Fibroblast of lung (primary cell): ENCODE results near the gene CSNK1D.
"Not testable (repeated sequence)": the region's sequence is repeated elsewhere in the genome, so short reads cannot be mapped to it uniquely, and the experiment has no call there.

Experiments
- EZH2 ChIP-seq: IDR thresholded peaks from 2 replicates; pipeline ENCODE4 v1.5.1; 2012; ENCODE audit warnings: low read length, control low read depth, mild to moderate bottlenecking; ENCODE audit errors: missing control alignments
- TF ChIP-seq, protein P1 (sequence below), 2 donors: IDR thresholded peaks in 1 of 2; conservative IDR thresholded peaks in 1 of 2; 1 replicate in 1 of 2; 2 replicates in 1 of 2; pipeline ENCODE4 v1.5.1; 2011 to 2012; ENCODE audit warnings: low read length in 2 of 2, control low read depth in 1 of 2, inconsistent platforms in 1 of 2, low read depth in 1 of 2, mild to moderate bottlenecking in 1 of 2

DNA sequence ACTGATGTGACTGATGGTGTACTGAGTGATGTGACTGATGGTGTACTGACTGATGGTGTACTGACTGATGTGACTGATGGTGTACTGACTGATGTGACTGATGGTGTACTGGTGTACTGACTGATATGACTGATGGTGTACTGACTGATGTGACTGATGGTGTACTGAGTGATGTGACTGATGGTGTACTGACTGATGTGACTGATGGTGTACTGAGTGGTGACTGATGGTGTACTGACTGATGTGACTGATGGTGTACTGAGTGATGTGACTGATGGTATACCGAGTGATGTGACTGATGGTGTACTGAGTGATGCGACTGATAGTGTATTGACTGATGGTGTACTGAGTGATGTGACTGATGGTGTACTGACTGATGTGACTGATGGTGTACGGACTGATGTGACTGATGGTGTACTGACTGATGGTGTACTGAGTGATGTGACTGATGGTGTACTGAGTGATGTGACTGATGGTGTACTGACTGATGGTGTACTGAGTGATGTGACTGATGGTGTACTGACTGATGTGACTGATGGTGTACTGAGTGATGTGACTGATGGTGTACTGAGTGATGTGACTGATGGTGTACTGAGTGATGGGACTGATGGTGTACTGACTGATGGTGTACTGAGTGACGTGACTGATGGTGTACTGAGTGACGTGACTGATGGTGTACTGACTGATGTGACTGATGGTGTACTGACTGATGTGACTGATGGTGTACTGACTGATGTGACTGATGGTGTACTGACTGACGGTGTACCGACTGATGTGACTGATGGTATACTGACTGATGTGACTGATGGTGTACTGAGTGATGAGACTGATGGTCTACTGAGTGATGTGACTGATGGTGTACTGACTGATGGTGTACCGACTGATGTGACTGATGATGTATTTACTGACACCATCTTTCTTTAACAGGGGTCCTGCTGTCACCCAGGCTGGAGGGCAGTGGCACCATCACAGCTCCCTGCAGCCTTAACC lies 13.2 kb downstream of the CSNK1D start:
- TF ChIP-seq, protein P1, sequence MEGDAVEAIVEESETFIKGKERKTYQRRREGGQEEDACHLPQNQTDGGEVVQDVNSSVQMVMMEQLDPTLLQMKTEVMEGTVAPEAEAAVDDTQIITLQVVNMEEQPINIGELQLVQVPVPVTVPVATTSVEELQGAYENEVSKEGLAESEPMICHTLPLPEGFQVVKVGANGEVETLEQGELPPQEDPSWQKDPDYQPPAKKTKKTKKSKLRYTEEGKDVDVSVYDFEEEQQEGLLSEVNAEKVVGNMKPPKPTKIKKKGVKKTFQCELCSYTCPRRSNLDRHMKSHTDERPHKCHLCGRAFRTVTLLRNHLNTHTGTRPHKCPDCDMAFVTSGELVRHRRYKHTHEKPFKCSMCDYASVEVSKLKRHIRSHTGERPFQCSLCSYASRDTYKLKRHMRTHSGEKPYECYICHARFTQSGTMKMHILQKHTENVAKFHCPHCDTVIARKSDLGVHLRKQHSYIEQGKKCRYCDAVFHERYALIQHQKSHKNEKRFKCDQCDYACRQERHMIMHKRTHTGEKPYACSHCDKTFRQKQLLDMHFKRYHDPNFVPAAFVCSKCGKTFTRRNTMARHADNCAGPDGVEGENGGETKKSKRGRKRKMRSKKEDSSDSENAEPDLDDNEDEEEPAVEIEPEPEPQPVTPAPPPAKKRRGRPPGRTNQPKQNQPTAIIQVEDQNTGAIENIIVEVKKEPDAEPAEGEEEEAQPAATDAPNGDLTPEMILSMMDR (conservative IDR thresholded peaks at IDR 0.05 in 1 of 2, IDR thresholded peaks at IDR 0.05 in 1 of 2; ENCODE audit: low read depth in 1 of 2, low read length in 2 of 2): not testable (repeated sequence)
- not testable (repeated sequence) for TF ChIP-seq EZH2
